ENCODE measurements around the gene KRTAP5-10.

KRTAP5-10 gene

DNA sequence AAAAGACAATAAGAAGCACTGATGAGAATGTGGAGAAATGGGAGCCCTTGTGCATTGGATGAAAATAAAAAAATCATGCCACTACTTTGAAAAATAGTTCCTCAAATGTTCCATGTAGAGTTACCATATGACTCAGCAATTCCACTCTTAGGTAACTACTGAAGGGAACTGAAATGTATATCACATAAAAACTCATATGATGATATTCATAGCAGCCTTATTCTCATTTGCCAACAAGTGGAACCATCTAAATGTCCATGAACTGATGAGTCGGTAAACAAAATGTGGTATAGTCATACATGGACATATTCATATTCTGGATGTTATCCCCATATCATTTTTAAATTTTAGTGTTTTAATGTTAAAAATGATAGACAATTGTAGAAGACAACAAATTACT is 13.7 kb upstream of the KRTAP5-10 start:
- TF ChIP-seq EZH2 (optimal IDR thresholded peaks at IDR 0.05; ENCODE audit: low read depth, low read length) (no peak), EZH2phosphoT487 (IDR thresholded peaks at IDR 0.05; ENCODE audit: low read length) (no peak)
- TF ChIP-seq, protein P1, sequence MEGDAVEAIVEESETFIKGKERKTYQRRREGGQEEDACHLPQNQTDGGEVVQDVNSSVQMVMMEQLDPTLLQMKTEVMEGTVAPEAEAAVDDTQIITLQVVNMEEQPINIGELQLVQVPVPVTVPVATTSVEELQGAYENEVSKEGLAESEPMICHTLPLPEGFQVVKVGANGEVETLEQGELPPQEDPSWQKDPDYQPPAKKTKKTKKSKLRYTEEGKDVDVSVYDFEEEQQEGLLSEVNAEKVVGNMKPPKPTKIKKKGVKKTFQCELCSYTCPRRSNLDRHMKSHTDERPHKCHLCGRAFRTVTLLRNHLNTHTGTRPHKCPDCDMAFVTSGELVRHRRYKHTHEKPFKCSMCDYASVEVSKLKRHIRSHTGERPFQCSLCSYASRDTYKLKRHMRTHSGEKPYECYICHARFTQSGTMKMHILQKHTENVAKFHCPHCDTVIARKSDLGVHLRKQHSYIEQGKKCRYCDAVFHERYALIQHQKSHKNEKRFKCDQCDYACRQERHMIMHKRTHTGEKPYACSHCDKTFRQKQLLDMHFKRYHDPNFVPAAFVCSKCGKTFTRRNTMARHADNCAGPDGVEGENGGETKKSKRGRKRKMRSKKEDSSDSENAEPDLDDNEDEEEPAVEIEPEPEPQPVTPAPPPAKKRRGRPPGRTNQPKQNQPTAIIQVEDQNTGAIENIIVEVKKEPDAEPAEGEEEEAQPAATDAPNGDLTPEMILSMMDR (IDR thresholded peaks at IDR 0.05; ENCODE audit: low read length), result no peak
- H2AFZ ChIP-seq (ENCODE audit: low read length), result no peak overlapping the region

DNA sequence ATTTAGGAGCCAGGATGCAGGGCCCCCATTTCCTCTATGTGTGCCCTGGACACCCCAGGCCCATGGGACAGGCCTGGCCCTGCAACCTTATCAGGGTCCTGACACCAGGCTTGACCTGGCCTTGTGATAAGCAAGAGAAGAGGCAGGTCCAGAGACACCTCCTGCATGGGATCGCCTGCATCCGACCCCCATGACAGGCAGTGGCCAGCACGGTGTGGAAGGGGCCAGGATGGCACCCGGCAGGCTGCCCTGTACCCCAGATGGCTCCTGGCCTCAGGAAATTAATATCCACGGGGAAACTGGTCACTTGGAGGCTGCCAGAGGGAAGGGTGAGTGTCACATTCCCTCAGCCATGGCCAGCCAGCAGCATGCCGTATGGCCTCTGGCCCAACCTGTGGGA is 10.4 kb upstream of the KRTAP5-10 start:
- Histone ChIP-seq H3K4me2 (ENCODE audit: low read depth, low read length) (no peak overlapping the region), H3K4me1 (ENCODE audit: low read length) (no peaks in the 10 kb centered on the region), H3K36me3 (replicated peaks; ENCODE audit: insufficient read depth, low read length) (no peaks in the 10 kb centered on the region), H3K9me2 (replicated peaks; ENCODE audit: insufficient read depth, low read length) (no peaks in the 10 kb centered on the region), H3K27ac (ENCODE audit: low read length) (no peak overlapping the region), H3K79me2 (ENCODE audit: low read length) (no peaks in the 10 kb centered on the region), H4K20me1 (ENCODE audit: insufficient read depth, low read length) (no peaks in the 10 kb centered on the region), H2AFZ (ENCODE audit: low read length) (no peak overlapping the region), H3K9me3 (replicated peaks; ENCODE audit: insufficient read depth, low read length) (no peaks in the 10 kb centered on the region), H3F3A (ENCODE audit: insufficient read depth, low read length) (no peaks in the 10 kb centered on the region), H3K27me3 (replicated peaks; ENCODE audit: insufficient read depth, low read length) (peaks cover 32% of the 10 kb centered on the region), H3K4me3 (ENCODE audit: low read length) (no peak overlapping the region), H3K9ac (ENCODE audit: low read length) (no peak overlapping the region)
- no peak for DNase-seq
- no peak for TF ChIP-seq EZH2phosphoT487 (IDR thresholded peaks at IDR 0.05; ENCODE audit: low read length)
- TF ChIP-seq, protein P1 (IDR thresholded peaks at IDR 0.05; ENCODE audit: low read length), result no peak
- TF ChIP-seq EZH2 (optimal IDR thresholded peaks at IDR 0.05; ENCODE audit: low read depth, low read length), result no peak

More for the DNA sequence above, 13.7 kb upstream of the KRTAP5-10 start:
- no peak overlapping the region for H3K9ac ChIP-seq (ENCODE audit: low read length)
- H3K4me3 ChIP-seq (ENCODE audit: low read length), result no peak overlapping the region
- H3K9me2 ChIP-seq (replicated peaks; ENCODE audit: insufficient read depth, low read length), result no peaks in the 10 kb centered on the region
- no peaks in the 10 kb centered on the region for H3K79me2 ChIP-seq (ENCODE audit: low read length)
- no peaks in the 10 kb centered on the region for H4K20me1 ChIP-seq (ENCODE audit: insufficient read depth, low read length)
- no peaks in the 10 kb centered on the region for H3F3A ChIP-seq (ENCODE audit: insufficient read depth, low read length)
- no peaks in the 10 kb centered on the region for H3K36me3 ChIP-seq (replicated peaks; ENCODE audit: insufficient read depth, low read length)
- DNase-seq, result no peak
- H3K27me3 ChIP-seq (replicated peaks; ENCODE audit: insufficient read depth, low read length), result peaks cover 57% of the 10 kb centered on the region
- no peak overlapping the region for H3K27ac ChIP-seq (ENCODE audit: low read length)
- H3K4me1 ChIP-seq (ENCODE audit: low read length), result no peaks in the 10 kb centered on the region
- H3K9me3 ChIP-seq (replicated peaks; ENCODE audit: insufficient read depth, low read length), result no peaks in the 10 kb centered on the region
- H3K4me2 ChIP-seq (ENCODE audit: low read depth, low read length), result no peak overlapping the region

DNA sequence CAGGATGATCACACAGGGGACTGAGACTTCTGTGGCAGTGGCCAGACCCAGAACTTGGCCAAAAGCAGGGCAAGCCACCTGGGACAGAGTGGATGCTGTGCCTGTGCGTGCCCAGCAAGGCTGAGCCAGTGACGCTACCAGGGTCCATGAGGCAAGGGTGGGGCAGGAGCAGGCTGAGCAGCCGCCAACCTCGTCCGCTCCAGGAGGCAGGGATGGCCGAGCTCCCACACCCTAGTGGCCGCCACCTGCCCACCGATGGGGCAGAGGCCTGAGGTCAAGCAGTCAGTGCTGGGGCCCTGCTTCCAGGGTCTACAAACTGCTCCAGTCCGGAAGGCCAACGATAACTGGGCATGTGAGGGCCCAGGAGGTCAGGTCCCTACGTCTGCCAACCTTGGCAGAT is 9.9 kb upstream of the KRTAP5-10 start:
- no peak overlapping the region for H3K27ac ChIP-seq (ENCODE audit: low read length)
- no peak overlapping the region for H3K4me3 ChIP-seq (ENCODE audit: low read length)
- no peaks in the 10 kb centered on the region for H3K9me2 ChIP-seq (replicated peaks; ENCODE audit: insufficient read depth, low read length)
- TF ChIP-seq EZH2 (optimal IDR thresholded peaks at IDR 0.05; ENCODE audit: low read depth, low read length) (no peak), EZH2phosphoT487 (IDR thresholded peaks at IDR 0.05; ENCODE audit: low read length) (no peak)
- TF ChIP-seq, protein P1 (IDR thresholded peaks at IDR 0.05; ENCODE audit: low read length), result no peak
- H3K27me3 ChIP-seq (replicated peaks; ENCODE audit: insufficient read depth, low read length), result peaks cover 32% of the 10 kb centered on the region
- no peaks in the 10 kb centered on the region for H3F3A ChIP-seq (ENCODE audit: insufficient read depth, low read length)
- no peaks in the 10 kb centered on the region for H3K4me1 ChIP-seq (ENCODE audit: low read length)
- H3K9ac ChIP-seq (ENCODE audit: low read length), result no peak overlapping the region
- no peaks in the 10 kb centered on the region for H3K36me3 ChIP-seq (replicated peaks; ENCODE audit: insufficient read depth, low read length)
- H2AFZ ChIP-seq (ENCODE audit: low read length), result no peak overlapping the region
- H4K20me1 ChIP-seq (ENCODE audit: insufficient read depth, low read length), result no peaks in the 10 kb centered on the region
- no peak overlapping the region for H3K4me2 ChIP-seq (ENCODE audit: low read depth, low read length)
- no peaks in the 10 kb centered on the region for H3K9me3 ChIP-seq (replicated peaks; ENCODE audit: insufficient read depth, low read length)
- no peak for DNase-seq
- H3K79me2 ChIP-seq (ENCODE audit: low read length), result no peaks in the 10 kb centered on the region

Measured in MM.1S (cell line).